LNCAP (cell line): ENCODE measurements around the gene RBMS1.

Experiments
- TF ChIP-seq, protein P1 (sequence below): fragments of 450-650 bp; IDR thresholded peaks from 2 replicates; pipeline ENCODE4 v1.5.1; 2017; ENCODE audit warnings: mild to moderate bottlenecking

RBMS1 gene

DNA sequence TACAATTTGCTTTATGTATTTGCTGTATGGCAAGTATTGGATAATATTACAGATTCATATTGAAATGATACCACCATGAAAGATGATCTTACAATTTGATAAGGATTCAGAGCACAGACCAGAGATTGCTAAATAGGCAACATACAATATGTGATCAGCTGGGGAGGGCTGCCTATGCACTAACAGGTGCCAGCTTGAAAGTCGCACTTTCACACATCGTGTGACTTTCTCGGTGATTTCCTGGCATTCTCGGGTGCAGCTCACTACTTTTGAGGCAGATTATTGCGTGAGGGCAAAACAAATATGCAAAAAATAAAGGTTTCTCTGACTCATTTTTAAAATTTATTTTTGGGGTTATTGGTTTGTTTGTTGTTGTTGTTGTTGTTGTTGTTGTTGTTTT lies 36.0 kb downstream of the RBMS1 start:
- TF ChIP-seq, protein P1, sequence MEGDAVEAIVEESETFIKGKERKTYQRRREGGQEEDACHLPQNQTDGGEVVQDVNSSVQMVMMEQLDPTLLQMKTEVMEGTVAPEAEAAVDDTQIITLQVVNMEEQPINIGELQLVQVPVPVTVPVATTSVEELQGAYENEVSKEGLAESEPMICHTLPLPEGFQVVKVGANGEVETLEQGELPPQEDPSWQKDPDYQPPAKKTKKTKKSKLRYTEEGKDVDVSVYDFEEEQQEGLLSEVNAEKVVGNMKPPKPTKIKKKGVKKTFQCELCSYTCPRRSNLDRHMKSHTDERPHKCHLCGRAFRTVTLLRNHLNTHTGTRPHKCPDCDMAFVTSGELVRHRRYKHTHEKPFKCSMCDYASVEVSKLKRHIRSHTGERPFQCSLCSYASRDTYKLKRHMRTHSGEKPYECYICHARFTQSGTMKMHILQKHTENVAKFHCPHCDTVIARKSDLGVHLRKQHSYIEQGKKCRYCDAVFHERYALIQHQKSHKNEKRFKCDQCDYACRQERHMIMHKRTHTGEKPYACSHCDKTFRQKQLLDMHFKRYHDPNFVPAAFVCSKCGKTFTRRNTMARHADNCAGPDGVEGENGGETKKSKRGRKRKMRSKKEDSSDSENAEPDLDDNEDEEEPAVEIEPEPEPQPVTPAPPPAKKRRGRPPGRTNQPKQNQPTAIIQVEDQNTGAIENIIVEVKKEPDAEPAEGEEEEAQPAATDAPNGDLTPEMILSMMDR, result no peak

DNA sequence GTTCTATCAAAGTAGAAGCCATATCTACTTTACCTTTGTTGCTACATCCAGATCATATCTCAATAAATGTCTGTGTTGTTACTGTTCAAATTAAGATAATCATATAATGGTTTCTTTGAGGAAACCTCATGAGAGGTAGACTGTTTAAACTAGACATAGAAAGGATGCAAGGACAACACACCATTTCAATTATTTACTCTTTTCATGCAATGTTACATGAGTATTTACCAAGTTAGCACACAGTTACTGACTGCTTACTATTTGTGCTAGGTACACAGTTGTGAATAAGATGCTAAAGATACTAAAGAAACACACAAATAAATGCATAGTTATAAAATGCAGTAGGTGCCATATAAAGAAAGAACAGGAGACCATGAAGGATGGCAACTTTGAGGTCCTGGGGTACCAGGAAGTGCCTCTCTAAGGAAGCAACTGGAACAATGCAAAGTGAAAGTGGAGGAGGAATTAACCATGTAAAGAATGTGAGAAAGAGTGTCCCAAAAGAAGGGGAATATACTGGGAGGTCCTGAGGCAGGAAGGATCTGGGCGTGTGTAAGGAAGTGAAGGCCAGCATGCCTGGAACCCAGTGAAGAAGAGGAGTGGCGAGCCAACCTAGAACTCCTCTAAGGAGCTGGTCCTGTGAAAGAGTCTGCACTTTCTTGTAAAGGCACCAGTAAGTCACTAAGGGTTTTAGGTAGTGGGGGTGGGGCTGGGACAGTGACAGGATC lies 39.4 kb downstream of the RBMS1 start:
- TF ChIP-seq, protein P1, result no peak

DNA sequence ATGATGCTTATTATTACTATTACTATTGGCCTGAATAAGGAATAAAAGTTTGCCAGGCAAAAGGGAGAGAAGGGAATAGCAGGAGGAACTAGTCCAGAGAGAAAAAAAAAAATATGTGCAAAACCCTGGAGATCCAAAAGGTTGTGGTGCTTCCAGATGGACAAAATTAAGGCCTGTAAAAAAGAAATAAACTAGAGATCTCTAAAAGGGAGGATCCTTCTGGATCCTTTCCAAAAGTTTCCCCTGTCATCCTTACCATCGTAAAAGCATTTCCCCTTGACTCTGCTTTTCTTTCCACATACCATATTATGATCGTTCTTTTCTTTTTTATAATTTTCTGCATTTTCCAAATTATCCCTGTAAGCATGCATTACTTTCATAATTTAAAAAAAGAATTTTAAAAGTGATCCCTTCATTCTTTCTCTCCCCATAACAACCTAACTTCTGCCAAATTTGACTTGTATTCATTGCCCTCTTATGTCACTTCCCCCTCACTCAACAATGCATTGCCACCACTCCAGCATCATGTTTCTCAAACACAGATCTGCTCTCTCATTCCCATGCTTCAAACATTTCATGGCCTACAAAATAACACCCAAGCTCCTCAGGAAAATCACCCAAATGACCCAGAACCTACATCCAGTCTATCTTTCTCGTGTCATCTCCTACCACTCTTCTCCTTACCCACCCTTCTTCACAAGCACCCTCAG lies 40.3 kb downstream of the RBMS1 start:
- TF ChIP-seq, protein P1, result no peak

DNA sequence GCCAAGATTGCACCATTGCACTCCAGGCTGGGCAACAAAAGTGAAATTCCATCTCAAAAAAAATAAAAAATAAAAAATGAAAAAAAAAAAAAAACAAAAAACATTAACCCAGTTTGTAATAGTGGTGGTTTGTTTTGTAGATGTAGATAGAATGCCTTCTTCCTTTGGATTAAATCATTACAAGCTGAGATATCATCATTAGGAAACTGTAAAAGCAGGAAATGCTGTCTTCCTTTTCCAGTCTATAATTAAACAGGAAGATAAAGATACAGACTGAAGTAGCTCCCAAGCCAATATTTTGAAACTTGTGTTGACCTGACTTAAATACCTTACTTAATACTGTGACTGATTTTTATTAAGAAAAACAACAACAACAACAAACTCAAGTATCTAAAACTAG lies 43.1 kb downstream of the RBMS1 start:
- TF ChIP-seq, protein P1, result no peak

DNA sequence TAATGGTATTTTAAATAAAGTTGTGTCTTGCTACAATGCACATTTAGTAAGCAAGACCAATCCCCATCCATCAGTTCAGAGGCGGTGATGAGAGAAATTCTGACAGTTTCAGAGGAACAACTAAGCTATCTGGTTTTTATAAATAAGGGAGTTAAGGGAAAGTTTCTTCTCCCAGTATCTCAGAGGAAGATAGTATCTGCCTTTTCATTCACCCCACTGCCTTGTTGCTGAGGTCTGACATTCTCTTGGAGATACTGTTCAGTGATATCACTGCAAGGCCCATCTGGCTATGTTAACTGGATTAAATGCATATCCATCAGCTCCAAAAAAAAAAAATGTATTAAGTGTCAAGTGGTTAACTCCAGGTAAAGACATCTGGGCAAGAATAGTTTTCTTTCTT lies 47.9 kb downstream of the RBMS1 start:
- TF ChIP-seq, protein P1, result no peak

DNA sequence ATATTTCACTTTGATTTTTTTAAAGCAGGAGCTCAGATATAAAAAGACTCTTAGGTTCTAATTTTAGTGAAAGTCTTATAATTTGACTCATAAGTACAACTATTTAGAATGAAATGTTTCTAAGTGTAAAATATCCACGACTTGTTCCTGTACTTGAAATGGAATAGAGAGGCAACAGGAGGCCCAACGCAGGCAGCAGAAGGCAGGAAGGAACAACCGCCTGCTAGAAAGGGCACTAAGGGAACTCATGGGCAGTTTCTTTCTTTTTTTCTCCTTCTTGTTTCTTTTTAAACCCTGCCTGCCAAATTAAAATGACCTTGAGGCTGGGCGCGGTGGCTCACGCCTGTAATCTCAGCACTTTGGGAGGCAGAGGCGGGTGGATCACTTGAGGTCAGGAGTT lies 51.0 kb downstream of the RBMS1 start:
- TF ChIP-seq, protein P1, result no peak

DNA sequence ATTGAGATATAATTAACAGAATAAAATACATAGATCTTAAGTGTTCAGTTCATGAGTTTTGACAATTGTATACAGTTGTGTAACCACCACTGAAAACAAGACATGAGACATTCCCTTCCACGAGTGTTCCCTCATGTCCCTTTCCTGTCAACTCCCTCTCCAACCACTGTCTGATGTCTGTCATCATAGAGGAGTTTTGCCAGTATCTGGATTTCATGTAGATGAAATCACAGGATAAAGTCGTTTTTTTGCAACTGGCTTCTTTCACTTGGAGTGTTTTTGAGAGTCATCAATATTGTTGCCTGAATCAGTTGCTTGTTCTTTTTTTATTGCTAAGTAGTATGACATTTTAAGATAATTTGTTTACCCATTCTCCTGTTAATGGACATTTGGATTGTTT lies 52.7 kb downstream of the RBMS1 start:
- TF ChIP-seq, protein P1, result no peak
